A673 (cell line): ENCODE data around the gene TACC3.

Source experiments
- CTCF ChIP-seq: fragments of 300-800, 200-600 bp; sonication (generic); conservative IDR thresholded peaks from 2 replicates; pipeline ENCODE4 v1.5.1; 2017; ENCODE audit warnings: low read depth, mild to moderate bottlenecking, antibody characterized with exemption, low read length, moderate library complexity, mixed read lengths
- EZH2 ChIP-seq: fragments of 200-600 bp; sonication (generic); IDR thresholded peaks from 2 replicates; pipeline ENCODE4 v1.6.1; 2017; ENCODE audit warnings: borderline replicate concordance, low read depth, mild to moderate bottlenecking, mixed read lengths, antibody characterized with exemption, low read length; ENCODE audit not compliant: poor library complexity, severe bottlenecking

GRCh38 chr4:1753294-1753696 lies 32.0 kb downstream of the TACC3 start:
- TF ChIP-seq CTCF (no peak), EZH2 (no peak)
